HEK293T (cell line): Measurements from ENCODE around the gene ZC3H12D.

Experiments used
- BHLHE40 ChIP-seq: fragments of 450-650 bp; IDR thresholded peaks from 2 replicates; pipeline ENCODE4 v1.6.1; 2016; ENCODE audit warnings: mild to moderate bottlenecking, moderate library complexity, borderline replicate concordance
- CTBP1 ChIP-seq: fragments of 450-650 bp; IDR thresholded peaks from 2 replicates; pipeline ENCODE4 v1.6.1; 2016; ENCODE audit warnings: borderline replicate concordance
- ELF4 ChIP-seq: fragments of 450-650 bp; IDR thresholded peaks from 2 replicates; pipeline ENCODE4 v1.6.1; 2017; ENCODE audit warnings: antibody characterized with exemption
- FOXA1 ChIP-seq: fragments of 450-650 bp; IDR thresholded peaks from 2 replicates; pipeline ENCODE4 v1.6.1; 2016; ENCODE audit warnings: mild to moderate bottlenecking
- FOXK2 ChIP-seq: fragments of 450-650 bp; IDR thresholded peaks from 2 replicates; pipeline ENCODE4 v1.6.1; 2016; ENCODE audit warnings: mild to moderate bottlenecking
- FOXM1 ChIP-seq: fragments of 450-650 bp; IDR thresholded peaks from 2 replicates; pipeline ENCODE4 v1.6.1; 2017; ENCODE audit warnings: mild to moderate bottlenecking, borderline replicate concordance
- NFRKB ChIP-seq: fragments of 450-650 bp; IDR thresholded peaks from 2 replicates; pipeline ENCODE4 v1.6.1; 2016; ENCODE audit warnings: mild to moderate bottlenecking, moderate library complexity
- SP1 ChIP-seq: fragments of 450-650 bp; IDR thresholded peaks from 2 replicates; pipeline ENCODE4 v1.6.1; 2017
- SUZ12 ChIP-seq: fragments of 450-650 bp; IDR thresholded peaks from 2 replicates; pipeline ENCODE4 v1.6.1; 2016; ENCODE audit warnings: mild to moderate bottlenecking

DNA sequence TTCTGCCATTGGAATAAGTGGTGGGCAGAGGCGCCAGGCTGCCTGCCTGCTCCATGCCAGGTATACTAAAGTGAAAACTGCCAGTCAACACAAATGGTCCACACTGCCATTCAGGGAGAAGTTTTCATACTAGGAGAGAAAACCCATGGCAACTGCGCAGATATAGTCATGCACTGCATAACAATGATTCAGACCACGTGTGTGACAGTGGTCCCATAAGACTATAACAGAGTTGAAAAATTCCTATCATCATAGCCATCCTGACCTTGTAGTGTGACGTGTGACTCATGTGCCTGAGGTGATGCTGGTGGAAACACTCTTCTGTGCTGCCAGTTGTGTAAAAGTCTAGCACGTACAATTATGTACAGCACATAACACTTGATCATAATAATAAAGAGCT, 25.1 kb downstream of the ZC3H12D start:
- no peak for TF ChIP-seq CTBP1
- TF ChIP-seq FOXK2, result no peak
- no peak for TF ChIP-seq SUZ12
- TF ChIP-seq FOXA1, result no peak
- no peak for TF ChIP-seq SP1
- no peak for TF ChIP-seq FOXM1
- no peak for TF ChIP-seq ELF4
- no peak for TF ChIP-seq NFRKB
- no peak for TF ChIP-seq BHLHE40
